ENCODE data around the gene NFATC1.

The NFATC1 gene

DNA sequence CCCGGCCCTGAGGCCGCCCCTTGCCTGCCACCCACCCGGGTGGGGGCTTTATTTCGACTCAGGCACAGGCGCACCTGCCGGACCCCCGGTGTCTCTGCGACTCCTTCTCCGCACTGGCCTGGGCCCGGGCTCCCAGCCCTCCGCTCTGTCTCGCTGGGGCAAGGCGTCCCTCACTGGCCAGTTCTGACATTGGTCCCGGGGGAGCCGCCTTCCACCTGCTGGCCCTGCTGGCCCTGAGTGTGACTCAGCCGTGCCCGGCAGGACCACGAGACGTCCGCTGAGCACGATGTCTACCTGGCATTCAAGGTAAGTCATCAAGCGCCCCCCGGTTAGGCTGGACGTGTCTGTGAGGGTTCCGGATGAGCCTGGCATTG, 152.3 kb downstream of the NFATC1 start:
- H4K8ac ChIP-seq (ENCODE audit: low read depth, low read length), result peak overlapping the region; percentile 72
- no peak overlapping the region for H3K4ac ChIP-seq (ENCODE audit: low read length)
- H3K9ac ChIP-seq (ENCODE audit: low read depth, low read length, poor library complexity), result no peak overlapping the region
- H2BK120ac ChIP-seq (ENCODE audit: low read depth, low read length), result no peak overlapping the region
- no peak for DNase-seq (ENCODE audit: low spot score)
- peak overlapping the region in 1 of 2 donors; percentile 46 for H3K4me3 ChIP-seq (ENCODE audit: low read length in 2 of 2)
- peak overlapping the region; percentile 38 for H3K14ac ChIP-seq (ENCODE audit: low read length)
- no peak overlapping the region for H3K4me2 ChIP-seq (ENCODE audit: insufficient read depth, low read length, poor library complexity, severe bottlenecking)
- no peak overlapping the region for H2BK5ac ChIP-seq (ENCODE audit: low read length)
- H3K36me3 ChIP-seq (replicated peaks in 1 of 2; ENCODE audit: control insufficient read depth in 2 of 2, insufficient read depth in 2 of 2, low read length in 2 of 2), result no peaks in the 10 kb centered on the region
- H3K9me3 ChIP-seq (replicated peaks in 1 of 2; ENCODE audit: control insufficient read depth in 2 of 2, insufficient read depth in 1 of 2, low read depth in 1 of 2, low read length in 2 of 2), result peaks cover 0 to 4% of the 10 kb centered on the region in 2 donors
- H2AFZ ChIP-seq (ENCODE audit: low read length), result no peak overlapping the region
- peaks cover 3% of the 10 kb centered on the region for H3K79me1 ChIP-seq (ENCODE audit: low read depth, low read length)
- H2AK5ac ChIP-seq (ENCODE audit: low read depth, low read length), result peak overlapping the region; percentile 92
- H3K4me1 ChIP-seq (ENCODE audit: control insufficient read depth in 2 of 2, insufficient read depth in 1 of 2, low read depth in 1 of 2, low read length in 2 of 2), result peaks cover 0 to 5% of the 10 kb centered on the region in 2 donors
- no CpG with 5 or more reads among the region's 25 CpGs for WGBS, 2 donors (ENCODE audit: extremely low coverage in 2 of 2, insufficient read length in 2 of 2, insufficient replicate concordance in 1 of 2)
- peak overlapping the region; percentile 35 for H3K18ac ChIP-seq (ENCODE audit: low read length)
- H3K23ac ChIP-seq (ENCODE audit: low read depth, low read length, poor library complexity), result peak overlapping the region; percentile 6
- H2BK15ac ChIP-seq (ENCODE audit: low read length), result peak overlapping the region; percentile 96
- H2BK12ac ChIP-seq (ENCODE audit: low read length), result no peak overlapping the region
- H4K91ac ChIP-seq (ENCODE audit: low read depth, low read length, poor library complexity), result no peak overlapping the region
- H3K27ac ChIP-seq (replicated peaks; ENCODE audit: low read length), result no peak overlapping the region
- H3K27me3 ChIP-seq (ENCODE audit: control insufficient read depth in 3 of 3, insufficient read depth in 3 of 3, low read depth in 1 of 3, low read length in 3 of 3), result no peaks in the 10 kb centered on the region

DNA sequence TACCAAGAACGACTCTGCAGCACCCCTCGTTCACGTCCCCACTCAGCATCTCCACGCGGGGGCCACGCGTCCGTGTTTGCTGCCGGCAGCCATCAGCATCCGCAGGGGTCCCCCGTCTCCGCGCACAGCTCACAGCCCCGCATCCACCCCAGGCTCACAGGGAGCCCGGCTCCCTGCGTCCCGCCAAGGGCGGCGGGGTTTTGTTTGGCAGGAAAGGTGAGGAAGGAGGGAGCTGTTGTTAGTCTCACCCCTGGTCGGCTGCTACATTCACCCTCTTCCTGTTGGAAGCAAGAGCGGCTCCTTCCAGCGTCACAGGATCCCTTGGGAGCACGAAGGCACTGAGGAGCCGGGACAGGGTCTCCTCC, 152.9 kb downstream of the NFATC1 start:
- no peak for DNase-seq (ENCODE audit: low spot score)
- WGBS, 2 donors (ENCODE audit: extremely low coverage in 2 of 2, insufficient read length in 2 of 2, insufficient replicate concordance in 1 of 2), result no CpG with 5 or more reads among the region's 24 CpGs
- peaks cover 0 to 5% of the 10 kb centered on the region in 2 donors for H3K4me1 ChIP-seq (ENCODE audit: control insufficient read depth in 2 of 2, insufficient read depth in 1 of 2, low read depth in 1 of 2, low read length in 2 of 2)

DNA sequence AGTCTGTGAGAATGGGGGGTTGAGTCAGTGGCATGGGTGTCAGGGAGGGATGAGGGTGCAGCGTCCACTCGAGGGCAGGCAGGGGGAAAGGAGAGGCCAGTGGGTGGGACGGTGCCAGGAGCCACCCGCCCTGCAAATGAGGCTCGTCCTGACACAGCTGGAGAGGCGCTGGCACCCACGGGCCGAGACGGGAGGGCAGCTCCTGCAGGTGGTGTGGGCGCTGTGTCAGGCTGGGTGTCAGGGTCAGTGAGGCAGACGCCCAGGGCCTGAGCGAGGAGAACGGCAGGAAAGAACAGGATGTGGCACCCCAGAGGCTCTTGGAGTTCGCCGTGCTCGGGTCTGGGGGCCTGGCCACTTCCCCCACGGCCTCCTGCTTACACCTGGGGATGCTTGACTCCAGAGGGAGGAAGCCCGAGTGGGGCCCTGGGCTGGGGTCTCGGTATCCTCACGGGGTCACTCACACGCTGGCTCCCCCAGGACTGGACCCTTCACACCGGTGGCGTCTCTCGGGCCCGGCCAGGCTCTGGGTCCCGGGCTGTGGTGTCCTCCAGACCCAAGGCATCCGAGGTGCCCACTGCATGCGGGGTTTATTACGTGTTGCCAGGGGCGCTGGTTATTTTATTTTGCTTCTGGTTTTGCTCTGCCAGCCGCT, 153.4 kb downstream of the NFATC1 start:
- Histone ChIP-seq H3K4me1 (ENCODE audit: control insufficient read depth in 2 of 2, insufficient read depth in 1 of 2, low read depth in 1 of 2, low read length in 2 of 2) (peaks cover 0 to 5% of the 10 kb centered on the region in 2 donors), H3K14ac (ENCODE audit: low read length) (peak overlapping the region; percentile 38), H3K79me1 (ENCODE audit: low read depth, low read length) (no peaks in the 10 kb centered on the region), H2AK5ac (ENCODE audit: low read depth, low read length) (peak overlapping the region; percentile 96), H3K4me3 (ENCODE audit: low read length in 2 of 2) (no peak overlapping the region), H2BK12ac (ENCODE audit: low read length) (no peak overlapping the region), H3K18ac (ENCODE audit: low read length) (peak overlapping the region; percentile 76), H3K36me3 (replicated peaks in 1 of 2; ENCODE audit: control insufficient read depth in 2 of 2, insufficient read depth in 2 of 2, low read length in 2 of 2) (no peaks in the 10 kb centered on the region), H2AFZ (ENCODE audit: low read length) (no peak overlapping the region), H3K9me3 (replicated peaks in 1 of 2; ENCODE audit: control insufficient read depth in 2 of 2, insufficient read depth in 1 of 2, low read depth in 1 of 2, low read length in 2 of 2) (peaks cover 0 to 4% of the 10 kb centered on the region in 2 donors), H3K27me3 (ENCODE audit: control insufficient read depth in 3 of 3, insufficient read depth in 3 of 3, low read depth in 1 of 3, low read length in 3 of 3) (no peaks in the 10 kb centered on the region), H2BK120ac (ENCODE audit: low read depth, low read length) (no peak overlapping the region), H2BK5ac (ENCODE audit: low read length) (peak overlapping the region; percentile 3), H3K4me2 (ENCODE audit: insufficient read depth, low read length, poor library complexity, severe bottlenecking) (no peak overlapping the region), H2BK15ac (ENCODE audit: low read length) (peak overlapping the region; percentile 16), H4K91ac (ENCODE audit: low read depth, low read length, poor library complexity) (no peak overlapping the region), H4K8ac (ENCODE audit: low read depth, low read length) (no peak overlapping the region), H3K27ac (replicated peaks; ENCODE audit: low read length) (no peak overlapping the region), H3K23ac (ENCODE audit: low read depth, low read length, poor library complexity) (peak overlapping the region; percentile 43), H3K9ac (ENCODE audit: low read depth, low read length, poor library complexity) (no peak overlapping the region), H3K4ac (ENCODE audit: low read length) (no peak overlapping the region)
- WGBS, 2 donors (ENCODE audit: extremely low coverage in 2 of 2, insufficient read length in 2 of 2, insufficient replicate concordance in 1 of 2), result no CpG with 5 or more reads among the region's 31 CpGs
- DNase-seq (ENCODE audit: low spot score), result no peak

More for the DNA sequence above, 152.9 kb downstream of the NFATC1 start:
- H3K23ac ChIP-seq (ENCODE audit: low read depth, low read length, poor library complexity), result peak overlapping the region; percentile 43
- no peak overlapping the region for H4K8ac ChIP-seq (ENCODE audit: low read depth, low read length)
- H4K91ac ChIP-seq (ENCODE audit: low read depth, low read length, poor library complexity), result no peak overlapping the region
- H3K4me2 ChIP-seq (ENCODE audit: insufficient read depth, low read length, poor library complexity, severe bottlenecking), result no peak overlapping the region
- H2BK5ac ChIP-seq (ENCODE audit: low read length), result no peak overlapping the region
- H3K27ac ChIP-seq (replicated peaks; ENCODE audit: low read length), result no peak overlapping the region
- H3K9me3 ChIP-seq (replicated peaks in 1 of 2; ENCODE audit: control insufficient read depth in 2 of 2, insufficient read depth in 1 of 2, low read depth in 1 of 2, low read length in 2 of 2), result peaks cover 0 to 4% of the 10 kb centered on the region in 2 donors
- no peak overlapping the region for H3K4me3 ChIP-seq (ENCODE audit: low read length in 2 of 2)
- H3K14ac ChIP-seq (ENCODE audit: low read length), result peak overlapping the region; percentile 38
- H3K9ac ChIP-seq (ENCODE audit: low read depth, low read length, poor library complexity), result no peak overlapping the region
- H3K79me1 ChIP-seq (ENCODE audit: low read depth, low read length), result no peaks in the 10 kb centered on the region
- no peak overlapping the region for H2BK15ac ChIP-seq (ENCODE audit: low read length)
- no peaks in the 10 kb centered on the region for H3K36me3 ChIP-seq (replicated peaks in 1 of 2; ENCODE audit: control insufficient read depth in 2 of 2, insufficient read depth in 2 of 2, low read length in 2 of 2)
- H3K27me3 ChIP-seq (ENCODE audit: control insufficient read depth in 3 of 3, insufficient read depth in 3 of 3, low read depth in 1 of 3, low read length in 3 of 3), result no peaks in the 10 kb centered on the region
- no peak overlapping the region for H2BK120ac ChIP-seq (ENCODE audit: low read depth, low read length)
- H3K4ac ChIP-seq (ENCODE audit: low read length), result no peak overlapping the region
- H2BK12ac ChIP-seq (ENCODE audit: low read length), result peak overlapping the region; percentile 10
- H2AK5ac ChIP-seq (ENCODE audit: low read depth, low read length), result peak overlapping the region; percentile 96
- H2AFZ ChIP-seq (ENCODE audit: low read length), result no peak overlapping the region
- H3K18ac ChIP-seq (ENCODE audit: low read length), result no peak overlapping the region

DNA sequence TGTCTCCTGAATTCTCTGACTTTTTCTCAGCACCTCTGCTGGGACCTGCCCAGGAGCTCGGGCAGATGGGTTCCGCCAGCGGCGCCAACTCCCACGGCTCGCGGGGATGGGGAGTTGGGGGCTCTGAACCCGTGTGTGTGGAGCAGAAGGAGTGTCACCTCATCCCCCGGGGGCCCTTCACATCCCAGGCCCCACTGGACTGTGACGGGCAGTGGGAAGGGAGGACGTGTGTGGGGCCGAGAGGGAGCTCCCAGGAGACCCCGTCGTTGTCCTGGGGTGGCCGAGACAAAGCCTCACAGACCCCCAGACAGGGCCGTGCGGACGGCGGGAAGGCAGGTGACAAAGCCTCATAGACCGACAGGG, 153.9 kb downstream of the NFATC1 start:
- Histone ChIP-seq H2AK5ac (ENCODE audit: low read depth, low read length) (peak overlapping the region; percentile 46), H2BK5ac (ENCODE audit: low read length) (peak overlapping the region; percentile 3), H4K91ac (ENCODE audit: low read depth, low read length, poor library complexity) (no peak overlapping the region), H3K79me1 (ENCODE audit: low read depth, low read length) (no peaks in the 10 kb centered on the region), H3K36me3 (replicated peaks in 1 of 2; ENCODE audit: control insufficient read depth in 2 of 2, insufficient read depth in 2 of 2, low read length in 2 of 2) (no peaks in the 10 kb centered on the region), H3K4me1 (ENCODE audit: control insufficient read depth in 2 of 2, insufficient read depth in 1 of 2, low read depth in 1 of 2, low read length in 2 of 2) (peaks cover 0 to 5% of the 10 kb centered on the region in 2 donors), H3K9me3 (replicated peaks in 1 of 2; ENCODE audit: control insufficient read depth in 2 of 2, insufficient read depth in 1 of 2, low read depth in 1 of 2, low read length in 2 of 2) (peaks cover 0 to 4% of the 10 kb centered on the region in 2 donors), H3K18ac (ENCODE audit: low read length) (no peak overlapping the region), H2BK120ac (ENCODE audit: low read depth, low read length) (no peak overlapping the region), H3K4ac (ENCODE audit: low read length) (no peak overlapping the region), H3K4me3 (ENCODE audit: low read length in 2 of 2) (no peak overlapping the region), H3K4me2 (ENCODE audit: insufficient read depth, low read length, poor library complexity, severe bottlenecking) (no peak overlapping the region), H3K27me3 (ENCODE audit: control insufficient read depth in 3 of 3, insufficient read depth in 3 of 3, low read depth in 1 of 3, low read length in 3 of 3) (no peaks in the 10 kb centered on the region), H2BK12ac (ENCODE audit: low read length) (no peak overlapping the region), H3K9ac (ENCODE audit: low read depth, low read length, poor library complexity) (no peak overlapping the region), H3K14ac (ENCODE audit: low read length) (peak overlapping the region; percentile 56), H3K27ac (replicated peaks; ENCODE audit: low read length) (no peak overlapping the region), H2AFZ (ENCODE audit: low read length) (no peak overlapping the region), H4K8ac (ENCODE audit: low read depth, low read length) (no peak overlapping the region), H2BK15ac (ENCODE audit: low read length) (peak overlapping the region; percentile 49), H3K23ac (ENCODE audit: low read depth, low read length, poor library complexity) (no peak overlapping the region)
- WGBS, 2 donors (ENCODE audit: extremely low coverage in 2 of 2, insufficient read length in 2 of 2, insufficient replicate concordance in 1 of 2), result no CpG with 5 or more reads among the region's 20 CpGs
- DNase-seq (ENCODE audit: low spot score), result no peak

Measured in neuronal stem cell (in vitro differentiated cells).